Midbrain (tissue), 1 donor: ENCODE measurements around the gene MOB2.
A peak's percentile ranks its signal among the peaks of the same experiment; 100 is the strongest.

Experiments used
- DNase-seq: peaks from one replicate; lab custom pipeline; 2025; lab: John Stamatoyannopoulos, UW

Gene MOB2

GRCh38 chr11:1503708-1504104 is 17.1 kb upstream of the MOB2 start:
- DNase-seq, result peak; percentile 35

DNA sequence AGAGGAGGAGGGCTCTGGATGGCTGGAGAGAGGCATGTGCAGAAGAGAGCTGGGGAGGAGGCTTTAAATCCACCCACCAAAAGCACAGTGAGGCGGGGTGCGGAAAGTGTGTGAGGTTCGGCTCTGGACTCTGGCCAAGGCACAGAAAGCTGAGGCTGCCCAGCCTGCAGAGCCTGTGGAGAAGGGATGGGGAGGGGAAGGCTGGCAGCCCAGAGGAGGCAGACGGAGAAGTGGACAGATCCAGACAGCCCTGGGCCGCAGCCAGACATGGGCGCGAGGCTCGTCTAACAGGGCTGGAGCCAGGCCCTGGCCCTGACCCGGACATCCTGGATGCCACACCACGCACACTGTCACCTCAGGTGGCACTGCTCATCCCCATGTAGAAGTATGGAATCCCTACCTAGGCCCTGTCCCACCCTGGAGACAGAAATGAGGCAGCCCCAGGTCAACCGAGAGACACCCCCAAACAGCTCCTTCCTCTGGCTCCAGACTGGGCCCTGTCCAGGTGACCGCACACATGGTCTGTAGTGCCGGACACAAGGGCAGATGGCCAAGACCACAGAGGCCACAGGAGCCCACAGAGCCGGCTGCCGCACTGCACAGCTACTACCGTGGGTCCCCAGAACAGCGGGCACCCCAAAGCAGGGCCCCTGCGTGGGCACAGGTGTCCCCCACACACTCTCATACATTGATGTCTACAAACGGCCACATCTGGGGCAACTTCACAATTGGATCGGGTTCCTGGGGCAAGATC is 16.6 kb upstream of the MOB2 start:
- DNase-seq, result peak; percentile 27

DNA sequence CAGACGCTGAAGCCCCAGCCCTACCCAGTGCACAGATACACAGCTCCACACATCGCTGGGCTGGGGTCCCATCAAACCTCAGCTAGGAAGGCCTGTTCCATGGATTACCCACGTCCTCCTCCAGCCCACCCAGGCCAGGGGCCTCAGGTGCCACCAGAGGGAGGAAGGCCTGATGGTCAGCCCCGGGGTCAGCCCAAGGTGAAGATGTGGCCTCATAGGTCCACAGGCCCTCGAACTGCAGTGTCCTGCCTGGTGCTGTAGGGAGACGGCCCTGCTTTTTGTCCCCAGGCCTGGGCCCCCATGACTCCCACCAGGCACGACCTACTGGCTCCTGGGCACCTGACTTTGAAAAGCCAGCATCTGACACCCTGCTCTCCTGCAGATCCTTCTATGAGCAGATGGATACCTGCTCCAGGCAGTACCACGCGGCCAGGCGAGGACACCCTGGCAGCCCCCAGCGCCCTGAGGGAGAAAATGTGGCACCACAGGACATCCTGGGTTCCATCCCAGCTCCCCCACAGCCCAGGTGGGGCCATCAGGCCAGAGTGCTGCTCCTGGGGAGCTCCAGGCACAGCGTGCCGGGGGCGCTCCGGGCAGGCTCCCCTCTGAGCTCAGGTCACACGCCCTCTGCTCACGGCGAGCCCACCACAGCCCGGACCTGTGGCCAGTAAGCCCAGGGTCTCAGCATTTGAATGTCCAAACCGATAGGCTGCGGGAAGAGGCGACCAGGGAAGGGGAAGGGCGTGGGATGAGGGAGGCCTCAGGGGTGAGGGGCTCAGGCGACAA is 15.8 kb upstream of the MOB2 start:
- DNase-seq, result no peak

GRCh38 chr11:1501421-1502167 is 15.0 kb upstream of the MOB2 start:
- DNase-seq, result no peak

DNA sequence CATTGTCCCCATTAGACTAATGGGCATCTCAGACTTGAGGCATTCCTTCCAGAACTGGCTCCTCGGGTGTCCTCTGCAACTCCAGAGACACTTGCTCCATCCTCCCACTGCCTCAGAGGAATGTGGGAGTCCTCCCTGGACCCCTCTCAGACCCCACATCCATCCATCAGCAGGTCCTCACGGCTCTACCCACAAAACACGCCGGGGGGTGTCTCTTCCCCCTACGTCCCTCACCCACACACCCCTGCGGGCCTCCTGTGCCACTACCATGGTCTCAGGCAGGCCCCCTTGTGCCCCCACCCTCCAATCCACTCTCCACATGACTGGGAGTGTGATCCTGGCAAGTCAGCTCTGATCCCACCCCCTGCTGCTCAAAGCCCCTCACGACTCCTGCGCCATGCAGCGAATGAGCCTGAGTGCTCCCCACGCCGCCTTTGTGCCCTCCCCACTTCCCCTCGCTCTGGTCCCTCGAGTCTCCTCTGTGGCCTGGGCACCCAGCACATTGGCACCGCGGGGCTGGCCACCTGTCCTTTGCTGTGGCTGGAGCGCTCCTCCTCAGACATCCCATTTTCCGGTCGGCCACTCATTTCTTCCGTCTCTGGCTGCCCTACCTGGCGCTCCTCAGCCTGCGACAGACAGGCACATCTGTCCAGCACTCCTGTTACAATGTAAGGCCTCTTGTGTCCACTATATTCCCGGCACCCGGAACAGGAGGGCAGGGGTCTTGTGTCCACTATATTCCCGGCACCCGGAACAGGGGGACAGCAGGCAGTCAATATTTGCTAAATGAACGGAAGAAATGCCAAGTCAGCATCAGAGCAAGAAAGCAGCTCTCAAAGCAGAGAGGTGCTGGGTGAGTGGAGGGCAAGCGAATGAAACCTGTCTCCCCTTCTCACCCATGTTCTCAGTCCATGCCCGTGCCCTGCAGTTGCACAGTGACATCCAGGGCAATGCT is 14.2 kb upstream of the MOB2 start:
- DNase-seq, result no peak

GRCh38 chr11:1499899-1500298 is 13.3 kb upstream of the MOB2 start:
- no peak for DNase-seq

DNA sequence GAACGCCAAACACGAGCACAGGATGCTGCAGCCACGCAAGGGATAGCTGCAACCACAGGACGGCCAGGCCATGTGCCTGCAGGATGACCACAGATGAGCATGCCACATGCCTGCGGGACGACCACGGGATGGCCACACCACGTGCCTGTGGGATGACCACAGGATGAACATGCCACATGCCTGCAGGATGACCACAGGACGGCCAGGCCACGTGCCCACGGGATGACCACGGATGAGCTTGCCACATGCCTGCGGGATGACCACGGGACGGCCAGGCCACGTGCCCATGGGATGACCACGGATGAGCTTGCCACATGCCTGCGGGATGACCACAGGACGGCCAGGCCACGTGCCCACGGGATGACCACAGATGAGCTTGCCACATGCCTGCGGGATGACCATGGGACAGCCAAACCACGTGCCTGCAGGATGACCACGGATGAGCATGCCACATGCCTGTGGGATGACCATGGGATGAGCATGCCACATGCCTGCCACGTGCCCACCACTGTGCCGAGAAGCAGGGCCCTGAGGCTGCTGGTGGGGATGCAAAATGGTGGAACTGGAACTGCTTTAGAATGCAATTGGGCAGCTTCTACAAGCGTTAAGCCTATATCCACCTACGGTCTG is 12.8 kb upstream of the MOB2 start:
- no peak for DNase-seq

DNA sequence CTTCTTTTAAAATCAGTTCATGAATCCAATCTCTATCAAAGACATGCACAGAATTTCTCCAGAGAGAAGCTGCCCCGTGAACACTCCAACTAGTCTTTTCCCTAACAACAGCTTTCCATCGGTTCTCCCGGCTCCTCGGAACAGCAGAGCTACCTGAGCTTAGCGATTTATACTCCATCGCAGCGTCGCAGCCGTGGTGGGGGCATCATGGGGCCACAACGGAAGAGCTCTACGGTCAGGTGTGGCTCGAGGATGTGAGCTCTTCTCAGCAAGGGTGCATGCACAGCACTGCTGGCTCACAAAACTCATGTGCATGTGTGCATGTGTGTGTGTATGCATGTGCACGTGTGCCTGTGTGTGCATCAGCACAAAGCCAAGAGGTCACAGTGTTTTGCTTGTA is 11.7 kb upstream of the MOB2 start:
- DNase-seq, result no peak

GRCh38 chr11:1497600-1497999 is 11.0 kb upstream of the MOB2 start:
- DNase-seq, result no peak

DNA sequence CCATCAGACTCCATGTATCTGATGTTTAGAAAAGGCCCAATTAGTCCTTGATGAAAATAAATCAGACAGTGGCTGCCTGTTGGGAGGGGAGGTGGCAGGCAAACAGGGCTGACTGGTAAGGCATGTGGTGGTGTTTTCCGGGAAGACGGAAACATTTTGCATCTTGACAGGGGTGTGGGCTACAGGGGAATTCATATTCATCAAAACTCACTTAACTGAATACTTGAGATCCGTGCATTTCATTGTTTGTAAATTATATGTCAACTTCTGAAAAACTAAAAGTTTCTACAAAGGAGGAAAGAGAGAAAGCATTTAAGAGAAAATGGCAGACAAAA is 10.1 kb upstream of the MOB2 start:
- DNase-seq, result no peak

- DNase-seq, result peak; percentile 4
Measured at GRCh38 chr11:1496091-1496760, 9.6 kb upstream of the MOB2 start.

DNA sequence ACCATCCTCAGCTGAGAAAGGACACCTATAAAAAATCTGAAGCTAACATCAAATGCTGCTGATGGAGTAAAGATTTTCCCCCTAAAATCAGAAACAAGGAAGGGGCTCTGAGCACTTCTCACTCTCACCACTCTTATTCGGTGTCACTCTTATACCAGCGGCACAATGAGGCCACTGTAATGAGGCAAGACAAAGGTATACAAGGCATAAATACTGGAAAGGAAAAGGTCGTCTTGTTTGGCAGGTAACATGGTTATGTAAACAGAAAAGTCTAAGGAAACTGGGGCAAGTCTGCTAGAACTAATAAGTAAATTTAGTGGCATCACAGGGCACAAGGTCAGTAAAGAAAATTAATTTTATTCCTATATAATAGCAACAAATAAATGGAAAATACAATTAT is 8.1 kb upstream of the MOB2 start:
- no peak for DNase-seq

- DNase-seq, result no peak
Measured at GRCh38 chr11:1493650-1494244, 7.2 kb upstream of the MOB2 start.

DNA sequence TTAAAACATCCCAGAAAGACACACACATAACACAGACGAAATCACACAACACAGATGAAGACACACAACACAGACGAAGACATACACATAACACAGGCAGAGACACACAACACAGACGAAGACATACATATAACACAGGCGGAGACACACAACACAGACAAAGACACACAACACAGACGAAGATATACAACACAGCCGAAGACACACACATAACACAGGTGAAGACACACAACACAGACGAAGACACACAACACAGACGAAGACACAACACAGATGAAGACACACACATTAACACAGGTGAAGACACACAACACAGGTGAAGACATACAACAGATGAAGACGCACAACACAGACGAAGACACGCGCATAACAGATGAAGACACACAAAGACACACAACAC is 4.8 kb upstream of the MOB2 start:
- DNase-seq, result no peak

DNA sequence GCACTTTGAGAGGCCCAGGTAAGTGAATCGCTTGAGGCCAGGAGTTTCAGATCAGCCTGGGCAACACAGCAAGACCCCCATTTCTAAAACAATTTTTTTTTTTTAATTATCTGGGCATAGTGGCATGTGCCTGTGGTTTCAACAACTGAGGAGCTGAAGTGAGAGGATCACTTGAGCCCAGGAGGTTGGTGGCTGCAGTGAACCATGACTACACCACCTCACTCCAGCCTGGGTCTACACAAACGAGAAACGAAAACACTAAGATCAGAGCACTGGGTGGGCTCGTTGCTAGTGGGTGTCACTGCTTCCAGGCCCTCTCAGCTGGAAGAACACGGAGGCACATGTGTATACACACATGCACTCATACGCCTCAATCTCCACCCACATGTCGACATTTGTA is 4.1 kb upstream of the MOB2 start:
- DNase-seq, result no peak

GRCh38 chr11:1488575-1489180 is 2.1 kb upstream of the MOB2 start:
- no peak for DNase-seq

GRCh38 chr11:1487851-1488574 is 1.4 kb upstream of the MOB2 start:
- DNase-seq, result no peak

- no peak for DNase-seq
Measured at GRCh38 chr11:1487091-1487850, 692 bp upstream of the MOB2 start.

DNA sequence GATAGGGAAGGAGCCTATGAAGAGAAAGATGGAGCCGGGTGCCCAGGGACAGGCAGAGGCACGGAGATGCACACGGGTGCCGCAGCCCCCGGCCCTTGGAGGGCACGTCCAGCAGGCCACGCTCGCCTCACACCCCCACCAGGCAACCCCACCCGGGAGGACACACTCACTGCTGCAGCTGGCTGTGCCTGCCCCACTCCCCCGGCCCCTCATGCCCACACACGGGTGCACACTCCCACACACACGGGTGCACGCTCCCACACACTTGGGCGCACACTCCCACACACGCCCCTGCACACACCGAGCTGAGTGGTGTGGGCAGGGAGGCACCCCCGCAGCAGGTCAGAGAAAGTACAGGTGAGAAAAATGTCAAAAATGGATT is 1.1 kb downstream of the MOB2 start:
- DNase-seq, result no peak
